B cell (primary cell): ENCODE measurements around the gene GSTM3. TPM values are rescaled to one million over a fixed set of nuclear protein-coding genes. Genes with fewer than 3 reads are reported as not detected.

Source experiments
- ATAC-seq: fragments of 200-7000 bp; cut with Tn5 transposase; one replicate; pipeline ENCODE4 v1.10.0; 2021; ENCODE audit warnings: low read depth, mild to moderate bottlenecking, moderate number of reproducible peaks, moderate library complexity
- CTCF ChIA-PET: fragments of 350-600 bp; sonication (Branson Sonifier 250); formaldehyde crosslinking; loops from one replicate; lab custom pipeline; 2021; ENCODE audit warnings: antibody characterized with exemption, inconsistent platforms; lab: Charles Lee
- POLR2A ChIA-PET: fragments of 350-600 bp; sonication (Branson Sonifier 250); formaldehyde crosslinking; loops from one replicate; lab custom pipeline; 2021; ENCODE audit warnings: antibody characterized with exemption; lab: Charles Lee
- DNase-seq: peaks from one replicate; pipeline ENCODE4 v3.0.0; 2013
- H2AFZ ChIP-seq: 2 replicates; pipeline ENCODE4 v1.6.1; 2012; ENCODE audit warnings: mild to moderate bottlenecking, low read depth, low read length; ENCODE audit not compliant: insufficient read depth, poor library complexity, severe bottlenecking
- H3K27ac ChIP-seq, 2 donors: 1 replicate in 1 of 2; 2 replicates in 1 of 2; pipeline ENCODE4 v1.5.1; 2012 to 2013; ENCODE audit warnings: low read length in 2 of 2, mild to moderate bottlenecking in 2 of 2, moderate library complexity in 1 of 2
- H3K27me3 ChIP-seq, 4 experiments: fragments of 200-600 bp in 1 of 4; sonication (generic) in 1 of 4; replicated peaks in 1 of 4; 1 replicate in 2 of 4; 2 replicates in 2 of 4; pipeline versions ENCODE4 v1.6.1 to v1.7.0; 2013 to 2016; ENCODE audit warnings: low read length in 3 of 4, mild to moderate bottlenecking in 2 of 4, mixed read lengths in 1 of 4, moderate library complexity in 1 of 4; ENCODE audit not compliant: insufficient read depth in 4 of 4, control insufficient read depth in 3 of 4; ENCODE audit errors: control extremely low read depth in 1 of 4
- H3K36me3 ChIP-seq, 2 experiments: replicated peaks in 1 of 2; 1 replicate in 1 of 2; 2 replicates in 1 of 2; pipeline versions ENCODE4 v1.6.1 to v1.7.1; 2013; ENCODE audit warnings: low read length in 1 of 2; ENCODE audit not compliant: insufficient read depth in 2 of 2, control insufficient read depth in 1 of 2; ENCODE audit errors: control extremely low read depth in 1 of 2, extremely low read depth in 1 of 2
- H3K4me1 ChIP-seq, 2 donors: fragments of 200-600 bp in 1 of 2; sonication (generic) in 1 of 2; 1 replicate in 1 of 2; 2 replicates in 1 of 2; pipeline versions ENCODE4 v1.5.1 to v1.6.1; 2013 to 2017; ENCODE audit warnings: low read length in 2 of 2; ENCODE audit not compliant: control insufficient read depth in 2 of 2, insufficient read depth in 2 of 2
- H3K4me2 ChIP-seq: replicated peaks from 2 replicates; pipeline ENCODE3; 2012; ENCODE audit warnings: mild to moderate bottlenecking, low read depth, low read length; ENCODE audit not compliant: poor library complexity, severe bottlenecking
- H3K4me3 ChIP-seq, 5 experiments: fragments of 200-600 bp in 1 of 5; sonication (generic) in 1 of 5; 1 replicate in 3 of 5; 2 replicates in 2 of 5; pipeline versions ENCODE4 v1.5.1 to v1.7.0; 2011 to 2016; ENCODE audit warnings: low read length in 4 of 5, mild to moderate bottlenecking in 4 of 5, low read depth in 2 of 5, control low read depth in 1 of 5, moderate library complexity in 1 of 5; ENCODE audit not compliant: insufficient read depth in 1 of 5; ENCODE audit errors: control extremely low read depth in 1 of 5, extremely low read depth in 1 of 5
- H3K79me2 ChIP-seq: fragments of 200-600 bp; sonication (generic); one replicate; pipeline ENCODE4 v1.6.0; 2016; ENCODE audit warnings: low read length; ENCODE audit not compliant: control insufficient read depth, insufficient read depth
- H3K9ac ChIP-seq: fragments of 200-600 bp; sonication (generic); 2 replicates; pipeline ENCODE4 v1.6.1; 2017; ENCODE audit warnings: mild to moderate bottlenecking, low read length, moderate library complexity
- H3K9me3 ChIP-seq, 3 donors: one replicate each; pipeline versions ENCODE4 v1.6.1 to v1.7.1; 2013; ENCODE audit warnings: low read length in 2 of 3; ENCODE audit not compliant: control insufficient read depth in 2 of 3, insufficient read depth in 1 of 3; ENCODE audit errors: control extremely low read depth in 1 of 3
- H4K20me1 ChIP-seq: 2 replicates; pipeline ENCODE4 v1.6.0; 2012; ENCODE audit warnings: mild to moderate bottlenecking, low read length; ENCODE audit not compliant: insufficient read depth, control insufficient read depth, poor library complexity, severe bottlenecking
- H3K27ac Mint-ChIP-seq: one replicate; pipeline ENCODE4 v1.8.0; 2021; ENCODE audit warnings: mixed read lengths
- H3K27me3 Mint-ChIP-seq: one replicate; pipeline ENCODE4 v1.8.0; 2021; ENCODE audit warnings: mixed read lengths
- H3K4me1 Mint-ChIP-seq: one replicate; pipeline ENCODE4 v1.8.0; 2021; ENCODE audit warnings: mixed read lengths
- H3K4me3 Mint-ChIP-seq: one replicate; pipeline ENCODE4 v1.8.0; 2021; ENCODE audit warnings: mixed read lengths
- H3K9me3 Mint-ChIP-seq: one replicate; pipeline ENCODE4 v1.8.0; 2022; ENCODE audit warnings: mixed read lengths; ENCODE audit not compliant: insufficient read depth
- EZH2 ChIP-seq: IDR thresholded peaks from 2 replicates; pipeline ENCODE4 v1.6.1; 2012; ENCODE audit warnings: borderline replicate concordance, low read depth, mild to moderate bottlenecking, moderate library complexity, low read length; ENCODE audit not compliant: insufficient read depth, poor library complexity, severe bottlenecking
- WGBS: methylation state at CpG from one replicate; pipeline ENCODE4 v1.1.5; 2013; ENCODE audit warnings: missing lambda C conversion rate; ENCODE audit not compliant: insufficient coverage; 5-methylcytosine and 5-hydroxymethylcytosine counted together
- intact Hi-C: fragments of 100-400 bp; cut with micrococcal nuclease; formaldehyde crosslinking; loops from one replicate; pipeline ENCODE4 v1.10.0; 2022
- polyA plus RNA-seq: library from polyadenylated mRNA; depleted of rRNA; stranded (reverse); fragments of >200 nt; gene quantifications from 2 replicates; pipeline ENCODE4 v1.2.3, GENCODE V29; 2012
- total RNA-seq, 2 donors: library from RNA; stranded (reverse); fragments of 120-200 nt in 1 of 2; gene quantifications; 1 replicate in 1 of 2; 2 replicates in 1 of 2; pipeline versions ENCODE4 v1.2.3 to v1.2.4, GENCODE V29; 2013 to 2022
- TF ChIP-seq, protein P1 (sequence below): fragments of 200-600 bp; IDR thresholded peaks from one replicate; pipeline ENCODE4 v1.8.0; 2022; ENCODE audit warnings: antibody characterized with exemption, mild to moderate bottlenecking

The GSTM3 gene
- total and polyA plus RNA-seq, 2 donors (not counting 1 experiment from before 2014, with no cell fraction given) = 1.9 to 2.8 TPM

DNA sequence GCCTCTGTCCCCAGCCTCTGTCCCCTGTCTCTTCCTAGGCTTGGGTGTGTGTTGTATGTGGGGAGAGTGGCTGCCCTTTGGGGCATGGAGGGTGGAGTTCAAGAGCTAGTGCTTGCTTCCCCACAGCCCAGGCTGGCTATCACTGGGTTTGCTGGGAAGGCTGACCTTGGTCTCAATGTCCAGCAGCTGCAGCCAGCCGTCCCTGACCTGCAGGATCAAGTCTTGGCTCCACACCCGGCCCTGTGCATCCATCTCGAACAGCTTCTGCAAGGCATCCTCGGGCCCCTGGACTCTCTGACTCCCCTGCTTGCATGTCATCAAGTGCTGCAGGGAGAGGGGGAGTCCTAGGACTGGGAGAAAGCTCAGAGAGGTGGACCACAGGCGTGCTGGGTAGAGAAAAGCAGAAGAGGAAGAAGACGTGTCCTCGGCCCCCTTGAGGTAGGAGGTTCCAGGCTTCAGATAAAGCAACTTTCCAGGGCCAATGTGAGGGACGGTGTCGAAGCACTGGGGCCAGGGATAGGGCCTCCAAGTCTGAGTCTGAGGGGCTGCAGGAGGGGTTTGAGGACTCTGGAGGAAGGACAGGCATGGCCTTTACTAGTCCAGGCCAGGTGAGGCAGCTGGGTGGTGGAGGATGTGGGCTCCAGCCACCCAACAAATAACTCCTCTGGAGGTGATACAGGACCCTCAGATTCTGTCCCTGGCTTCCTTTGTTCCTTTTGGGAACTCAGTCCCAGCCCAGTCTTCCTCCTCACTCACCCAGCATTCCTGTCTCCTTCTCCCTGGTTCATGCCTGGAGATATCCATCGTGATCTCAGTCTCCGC is 18.9 kb upstream of the GSTM3 start:
- 83% methylated on average over 11 of the region's 11 CpGs for WGBS

More for the DNA sequence above, 18.9 kb upstream of the GSTM3 start:
- Histone ChIP-seq H3K9me3 (no peaks in the 10 kb centered on the region), H3K4me3 (no peak overlapping the region), H3K36me3 (no peaks in the 10 kb centered on the region), H4K20me1 (no peaks in the 10 kb centered on the region), H3K27me3 (no peaks in the 10 kb centered on the region), H3K9ac (no peak overlapping the region), H3K27ac (no peak overlapping the region), H2AFZ (no peak overlapping the region), H3K79me2 (no peaks in the 10 kb centered on the region), H3K4me2 (no peak overlapping the region), H3K4me1 (no peaks in the 10 kb centered on the region)
- Mint-ChIP-seq H3K4me1 (no peaks in the 10 kb centered on the region), H3K27me3 (no peaks in the 10 kb centered on the region), H3K9me3 (no peaks in the 10 kb centered on the region), H3K27ac (no peak overlapping the region), H3K4me3 (no peak overlapping the region)
- ATAC-seq (no peak), DNase-seq (no peak)
- POLR2A ChIA-PET = no interaction called here
- TF ChIP-seq EZH2 = no peak
- TF ChIP-seq, protein P1, sequence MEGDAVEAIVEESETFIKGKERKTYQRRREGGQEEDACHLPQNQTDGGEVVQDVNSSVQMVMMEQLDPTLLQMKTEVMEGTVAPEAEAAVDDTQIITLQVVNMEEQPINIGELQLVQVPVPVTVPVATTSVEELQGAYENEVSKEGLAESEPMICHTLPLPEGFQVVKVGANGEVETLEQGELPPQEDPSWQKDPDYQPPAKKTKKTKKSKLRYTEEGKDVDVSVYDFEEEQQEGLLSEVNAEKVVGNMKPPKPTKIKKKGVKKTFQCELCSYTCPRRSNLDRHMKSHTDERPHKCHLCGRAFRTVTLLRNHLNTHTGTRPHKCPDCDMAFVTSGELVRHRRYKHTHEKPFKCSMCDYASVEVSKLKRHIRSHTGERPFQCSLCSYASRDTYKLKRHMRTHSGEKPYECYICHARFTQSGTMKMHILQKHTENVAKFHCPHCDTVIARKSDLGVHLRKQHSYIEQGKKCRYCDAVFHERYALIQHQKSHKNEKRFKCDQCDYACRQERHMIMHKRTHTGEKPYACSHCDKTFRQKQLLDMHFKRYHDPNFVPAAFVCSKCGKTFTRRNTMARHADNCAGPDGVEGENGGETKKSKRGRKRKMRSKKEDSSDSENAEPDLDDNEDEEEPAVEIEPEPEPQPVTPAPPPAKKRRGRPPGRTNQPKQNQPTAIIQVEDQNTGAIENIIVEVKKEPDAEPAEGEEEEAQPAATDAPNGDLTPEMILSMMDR = no peak
- intact Hi-C loops = no loop called here
- CTCF ChIA-PET = no interaction called here
